Eye (tissue), 1 donor: ENCODE results near the gene B3GNT4.
A peak's percentile ranks its signal among the peaks of the same experiment; 100 is the strongest.
"Not testable (repeated sequence)": the region's sequence is repeated elsewhere in the genome, so short reads cannot be mapped to it uniquely, and the experiment has no call there.

Experiments used
- DNase-seq: peaks from one replicate; pipeline ENCODE4 v3.0.0-alpha.2; 2015

The B3GNT4 gene

DNA sequence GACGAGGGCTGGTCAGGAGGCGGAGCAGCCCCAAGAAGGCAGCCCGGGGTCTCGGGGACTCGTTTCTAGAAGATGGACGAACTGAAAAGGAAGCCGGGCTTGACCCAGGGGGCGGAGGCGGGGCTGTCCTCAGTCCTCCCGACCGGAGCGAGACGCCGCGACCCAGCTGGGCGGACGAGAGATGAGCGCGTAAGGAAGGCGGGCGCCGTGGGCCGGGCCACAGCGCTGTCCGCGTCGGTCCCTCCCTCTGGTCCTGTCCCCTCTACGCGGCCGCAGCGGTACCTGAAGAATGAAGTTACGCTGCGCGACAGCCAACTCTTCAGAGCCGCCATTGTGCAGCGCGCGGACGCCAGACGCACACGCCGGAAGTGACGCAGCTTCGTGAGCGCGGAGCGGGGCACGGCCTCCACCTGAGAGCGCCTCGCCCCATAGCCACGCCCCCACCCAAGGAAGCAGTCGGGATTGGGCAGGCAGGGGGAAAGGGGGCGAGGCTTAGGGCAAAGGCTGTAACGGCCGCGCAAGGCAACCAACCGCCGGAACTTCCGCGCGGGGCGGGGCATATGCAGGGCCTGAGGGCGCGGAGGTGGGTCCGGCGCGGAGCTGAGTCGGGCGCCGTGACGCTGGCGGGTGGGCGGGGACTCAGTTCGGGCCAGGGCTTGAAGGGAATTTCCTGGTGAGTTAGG lies 22.3 kb downstream of the B3GNT4 start, which contains the start of gene DIABLO:
TSS of gene DIABLO (minus strand) at position 370 of the 683 bp plus-strand sequence. CDS start at position 332, 38 bp downstream.
- DNase-seq = peak; percentile 100

DNA sequence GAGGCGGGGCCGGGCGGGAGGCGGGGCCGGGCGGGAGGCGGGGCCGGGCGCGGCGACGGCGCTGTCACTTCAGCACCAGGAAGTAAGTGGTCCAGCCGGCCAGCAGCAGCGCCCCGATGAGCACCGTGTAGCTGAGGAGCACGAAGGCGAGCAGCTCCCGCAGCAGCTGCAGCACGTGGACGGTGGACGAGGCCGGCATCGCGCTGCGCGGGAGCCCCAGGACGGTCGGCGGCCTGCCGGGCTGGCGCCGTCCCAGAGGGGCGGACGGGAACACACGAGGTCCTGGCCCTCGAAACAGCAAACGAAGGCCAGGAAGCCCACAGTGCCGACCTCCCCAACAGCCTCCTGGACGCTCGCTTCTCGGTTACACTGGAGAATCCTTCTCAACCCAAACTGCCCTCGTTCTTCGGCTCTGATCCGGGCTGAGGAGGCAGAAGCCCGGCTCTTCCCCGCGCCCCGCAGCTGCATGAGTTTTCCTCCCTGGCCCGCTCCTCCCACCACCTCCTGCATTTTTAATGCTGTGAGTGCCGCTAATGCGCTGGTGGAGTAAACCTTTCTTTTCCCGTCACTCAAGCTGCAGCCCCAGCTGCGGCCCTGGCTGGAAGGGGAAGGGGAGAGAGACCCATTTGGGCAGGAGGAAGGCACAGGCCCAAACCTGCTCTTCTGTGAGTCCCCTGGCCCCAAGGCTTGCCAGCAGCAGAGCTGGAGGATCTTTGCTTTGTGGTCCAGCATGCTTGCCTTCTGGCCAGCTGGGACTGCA lies 23.0 kb downstream of the B3GNT4 start:
- DNase-seq = peak; percentile 78

DNA sequence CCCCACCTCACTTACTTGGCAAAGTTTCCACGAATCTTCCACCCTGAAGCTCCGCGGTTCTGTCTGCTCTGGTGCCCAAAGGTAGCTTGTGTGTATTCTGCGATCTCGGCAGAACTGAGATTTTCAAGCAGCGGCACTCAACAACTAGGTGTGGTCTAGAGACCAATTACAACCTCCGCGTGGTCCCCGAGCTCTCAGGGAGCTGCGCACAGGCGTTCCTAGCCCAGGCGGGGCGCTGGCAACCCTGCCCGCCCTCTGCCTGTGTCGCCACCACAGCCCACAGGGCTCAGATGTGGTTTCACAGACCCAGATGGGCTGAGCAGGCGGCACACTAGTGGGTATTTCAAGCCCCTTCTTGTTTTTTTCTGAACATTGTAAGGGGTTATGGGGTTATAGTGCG lies 23.8 kb downstream of the B3GNT4 start:
- peak; percentile 10 for DNase-seq

DNA sequence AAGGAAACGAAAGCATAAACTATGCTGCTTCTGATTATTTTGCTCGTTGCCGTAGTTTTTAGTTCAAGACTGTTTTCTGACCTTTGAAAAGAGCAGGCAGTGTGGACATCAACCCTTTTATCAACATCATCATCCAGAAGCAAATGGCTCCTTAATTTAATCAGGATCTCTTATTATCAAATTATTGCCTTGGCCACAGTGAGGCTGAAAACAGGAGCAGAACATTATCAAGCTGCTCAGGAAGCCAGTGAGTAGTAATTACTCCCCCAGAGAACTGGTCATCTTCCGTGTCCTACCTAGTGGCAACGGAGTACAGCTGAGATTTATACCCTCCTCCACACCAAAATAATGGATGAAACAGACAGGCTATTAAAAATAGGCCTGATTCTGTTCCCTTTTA lies 24.6 kb downstream of the B3GNT4 start:
- no peak for DNase-seq

DNA sequence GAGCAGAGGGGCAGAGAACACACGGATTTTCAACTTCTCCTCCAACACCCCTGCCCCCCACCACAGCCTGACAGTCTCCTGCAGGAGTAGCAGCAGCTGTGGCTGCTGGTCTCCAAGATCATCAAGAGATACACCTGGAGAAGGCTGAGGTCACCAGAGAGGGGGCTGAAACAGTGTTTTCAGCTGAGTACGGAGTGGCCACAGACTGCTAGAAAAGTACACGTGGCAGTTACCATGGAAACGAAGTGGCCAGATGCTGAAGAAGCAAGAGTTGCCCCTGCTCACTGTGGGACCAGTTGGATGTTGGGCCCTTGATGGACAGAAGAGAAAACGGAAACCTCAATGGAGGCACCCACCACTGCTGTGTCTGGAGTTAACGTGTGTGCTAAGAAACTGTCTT lies 27.3 kb downstream of the B3GNT4 start:
- DNase-seq = no peak

DNA sequence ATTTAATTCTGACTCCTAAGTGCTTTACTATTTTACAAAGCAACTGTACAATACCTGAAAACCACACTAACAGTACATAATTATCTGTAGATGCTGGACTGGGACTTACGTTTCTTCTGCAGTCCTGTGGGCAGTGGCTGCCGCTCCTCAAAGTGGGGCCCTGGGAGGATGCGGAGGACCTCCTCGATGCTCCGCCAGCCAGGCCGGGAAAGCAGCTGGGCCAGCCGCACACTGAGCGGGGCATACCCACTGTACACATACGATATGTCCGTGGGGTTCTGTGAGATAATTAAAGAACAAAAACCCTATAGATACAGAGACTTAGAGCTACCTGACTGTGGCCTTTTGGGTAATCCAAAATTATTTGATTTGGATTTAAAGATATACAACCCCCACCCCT lies 29.2 kb downstream of the B3GNT4 start:
- DNase-seq = no peak

DNA sequence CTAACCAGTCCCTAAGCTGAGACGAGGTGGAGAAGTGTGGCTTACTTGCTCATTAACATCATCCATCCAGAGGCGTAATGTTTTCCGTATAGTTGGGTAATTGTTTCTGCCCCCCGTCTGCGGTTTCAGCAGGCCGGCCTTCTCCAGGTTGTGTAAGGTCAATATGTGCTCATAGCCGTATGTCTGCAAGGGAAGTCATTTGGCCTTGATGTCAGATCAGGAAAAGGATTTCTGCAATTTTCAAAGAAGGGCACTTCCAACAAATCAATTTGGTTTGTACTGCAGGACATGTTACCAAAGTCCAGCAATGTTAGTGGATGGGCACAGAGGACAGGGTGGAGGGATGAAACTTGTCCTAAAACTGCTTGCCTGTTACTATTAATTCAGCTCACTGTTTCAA lies 32.2 kb downstream of the B3GNT4 start:
- DNase-seq = no peak

DNA sequence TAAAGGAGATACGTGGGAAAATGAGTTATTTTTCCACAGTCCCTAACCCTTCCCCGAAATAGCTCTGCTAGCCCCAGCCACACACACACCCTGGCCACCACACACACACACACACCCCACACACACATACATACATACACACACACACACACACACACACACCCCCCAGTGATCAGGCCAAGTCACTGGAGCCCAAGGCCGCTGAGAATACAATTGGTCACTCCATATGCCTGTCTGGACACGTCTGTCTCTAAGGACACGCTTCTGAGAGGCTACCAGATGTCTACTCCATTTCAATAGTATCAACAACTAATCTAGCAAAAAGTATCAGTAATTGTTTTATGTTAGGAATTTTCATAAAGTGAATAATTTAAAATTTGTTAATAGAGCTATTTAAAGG lies 35.4 kb downstream of the B3GNT4 start:
- no peak for DNase-seq

DNA sequence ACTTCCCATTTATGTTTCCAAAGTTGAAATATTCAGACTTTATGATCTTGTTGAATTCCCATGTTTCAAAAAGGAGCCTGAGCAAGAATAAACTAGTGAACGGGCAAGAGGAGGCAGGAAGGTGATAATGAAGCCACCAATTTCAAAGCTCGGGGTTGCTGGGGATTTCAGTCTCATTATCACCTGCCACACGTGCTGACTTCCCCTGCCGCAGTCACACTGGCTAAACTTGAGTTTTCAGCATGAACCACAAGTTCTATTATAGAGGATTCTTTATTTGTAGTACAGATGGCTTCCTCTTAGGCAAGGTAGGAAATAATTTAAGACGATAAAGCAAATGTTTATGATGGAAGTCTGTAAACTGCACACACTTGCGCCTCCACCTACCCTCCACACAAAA lies 40.5 kb downstream of the B3GNT4 start:
- DNase-seq = no peak

DNA sequence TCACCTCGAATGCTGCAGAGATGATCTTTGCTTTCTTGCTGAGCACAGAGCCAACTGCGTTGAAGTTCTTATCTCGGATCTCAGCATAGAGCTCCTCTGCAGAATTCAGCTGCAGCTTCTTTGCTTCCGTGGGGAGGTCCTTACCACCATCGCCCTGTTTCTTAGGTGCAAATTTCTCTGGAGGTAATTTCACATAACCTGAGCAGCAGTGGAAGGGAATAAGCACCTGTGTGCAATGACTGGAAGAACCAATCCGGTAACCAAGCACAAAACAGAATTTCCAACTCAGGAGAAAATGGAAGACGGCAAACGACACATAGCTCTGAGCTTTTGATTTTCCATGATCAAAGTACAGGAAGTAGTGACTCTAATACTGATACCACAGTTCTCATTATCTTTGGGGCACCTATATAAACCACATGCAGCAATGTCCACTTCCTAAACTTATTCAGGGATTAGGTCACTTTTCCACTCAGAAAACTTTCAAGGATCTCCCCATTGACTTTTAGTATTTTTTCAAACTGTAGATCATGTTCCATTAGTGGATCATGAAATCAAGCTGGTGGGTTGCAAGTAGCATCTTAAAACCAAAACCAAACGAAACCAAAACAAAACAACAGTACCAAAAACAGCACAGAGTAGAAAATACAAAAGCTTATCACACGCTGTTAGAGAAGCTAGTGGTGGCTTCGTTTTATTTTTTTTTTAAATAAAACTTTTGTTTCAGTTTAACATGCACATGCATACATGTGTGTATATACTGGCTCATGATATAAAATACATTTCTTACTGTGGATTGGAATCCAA lies 41.3 kb downstream of the B3GNT4 start:
- DNase-seq = no peak

DNA sequence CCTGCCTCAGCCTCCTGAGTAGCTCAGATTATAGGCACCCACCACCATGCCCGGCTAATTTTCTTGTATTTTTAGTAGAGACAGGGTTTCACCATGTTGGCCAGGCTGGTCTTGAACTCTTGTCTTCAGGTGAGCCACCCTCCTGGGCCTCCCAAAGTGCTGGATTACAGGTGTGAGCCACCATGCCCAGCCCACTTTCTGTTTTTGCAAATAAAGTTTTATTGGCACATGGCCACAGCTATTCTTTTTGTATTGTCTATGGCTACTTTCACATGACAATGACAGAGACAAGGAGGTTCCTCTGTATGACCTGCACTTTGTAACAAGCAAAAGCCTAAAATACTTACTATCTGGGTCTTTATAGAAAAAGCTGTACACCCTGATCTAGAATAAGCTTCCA lies 42.0 kb downstream of the B3GNT4 start:
- no peak for DNase-seq

DNA sequence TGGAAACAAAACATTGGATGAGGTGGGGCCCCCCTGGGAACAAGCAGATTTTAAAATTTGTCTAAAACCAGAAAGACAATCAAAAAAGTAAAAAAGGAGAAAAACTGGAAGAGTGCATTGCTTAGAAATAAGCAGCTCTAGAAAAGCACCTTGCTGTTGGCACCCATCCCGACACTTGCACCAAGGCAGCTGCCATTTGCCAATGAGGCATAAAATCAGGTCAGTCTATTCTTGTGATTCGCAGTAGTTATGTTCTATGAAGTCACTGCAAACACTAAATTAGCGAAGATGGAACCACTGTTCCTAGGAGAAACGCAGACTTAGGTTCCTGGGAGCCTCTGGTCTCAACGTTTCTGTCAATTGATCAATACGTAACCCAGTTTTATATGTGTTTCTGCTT lies 46.5 kb downstream of the B3GNT4 start:
- peak; percentile 4 for DNase-seq

DNA sequence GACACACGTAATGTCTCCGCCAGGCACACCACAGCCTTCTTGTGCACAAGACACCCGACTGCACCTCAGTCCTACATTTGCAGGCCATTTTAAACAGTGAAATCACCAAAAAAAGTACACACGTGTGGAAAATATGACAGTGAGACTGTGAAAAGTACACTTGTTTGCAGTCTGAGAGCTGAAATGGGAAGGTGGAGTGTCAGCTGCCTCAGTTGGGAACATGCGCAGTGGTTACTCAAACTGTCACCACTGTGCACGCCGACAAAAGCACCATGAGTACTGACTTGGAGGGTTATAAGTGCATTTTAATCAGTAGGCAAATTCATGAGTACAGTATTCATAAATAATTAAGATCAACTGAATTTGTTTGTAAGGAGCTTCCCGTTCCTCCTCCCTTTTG lies 47.0 kb downstream of the B3GNT4 start:
- DNase-seq = no peak

DNA sequence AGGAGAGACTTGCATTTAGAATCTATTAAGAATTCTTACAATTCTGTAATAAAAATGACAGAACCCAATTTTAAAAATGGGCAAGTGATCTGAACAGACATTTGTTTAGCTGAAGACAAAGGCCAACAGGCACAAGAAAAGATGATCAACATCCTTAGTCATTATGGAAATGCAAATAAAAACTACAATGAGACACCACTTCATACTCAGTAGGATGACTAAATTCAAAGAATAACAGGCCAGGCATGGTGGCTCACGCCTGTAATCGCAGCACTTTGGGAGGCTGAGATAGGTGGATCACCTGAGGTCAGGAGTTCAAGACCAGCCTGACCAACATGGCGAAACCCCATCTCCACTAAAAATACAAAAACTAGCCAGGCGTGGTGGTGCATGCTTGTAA lies 55.0 kb downstream of the B3GNT4 start:
- not testable (repeated sequence) for DNase-seq
